ENCODE measurements around the gene IL1RAPL2.
"Not testable (repeated sequence)": the region's sequence is repeated elsewhere in the genome, so short reads cannot be mapped to it uniquely, and the experiment has no call there.

IL1RAPL2 gene

GRCh38 chrX:104647084-104647483 is 81.1 kb downstream of the IL1RAPL2 start:
- H3K9me3 Mint-ChIP-seq, result peaks cover 1% of the 10 kb centered on the region
- no peaks in the 10 kb centered on the region for H3K36me3 Mint-ChIP-seq (ENCODE audit: low read depth)
- H3K27me3 Mint-ChIP-seq, result no peaks in the 10 kb centered on the region
- no peaks in the 10 kb centered on the region for H3K4me1 Mint-ChIP-seq
- no peak overlapping the region for H3K4me3 Mint-ChIP-seq
- ATAC-seq (no peak), DNase-seq (no peak)
- no peak overlapping the region for H3K27ac Mint-ChIP-seq

DNA sequence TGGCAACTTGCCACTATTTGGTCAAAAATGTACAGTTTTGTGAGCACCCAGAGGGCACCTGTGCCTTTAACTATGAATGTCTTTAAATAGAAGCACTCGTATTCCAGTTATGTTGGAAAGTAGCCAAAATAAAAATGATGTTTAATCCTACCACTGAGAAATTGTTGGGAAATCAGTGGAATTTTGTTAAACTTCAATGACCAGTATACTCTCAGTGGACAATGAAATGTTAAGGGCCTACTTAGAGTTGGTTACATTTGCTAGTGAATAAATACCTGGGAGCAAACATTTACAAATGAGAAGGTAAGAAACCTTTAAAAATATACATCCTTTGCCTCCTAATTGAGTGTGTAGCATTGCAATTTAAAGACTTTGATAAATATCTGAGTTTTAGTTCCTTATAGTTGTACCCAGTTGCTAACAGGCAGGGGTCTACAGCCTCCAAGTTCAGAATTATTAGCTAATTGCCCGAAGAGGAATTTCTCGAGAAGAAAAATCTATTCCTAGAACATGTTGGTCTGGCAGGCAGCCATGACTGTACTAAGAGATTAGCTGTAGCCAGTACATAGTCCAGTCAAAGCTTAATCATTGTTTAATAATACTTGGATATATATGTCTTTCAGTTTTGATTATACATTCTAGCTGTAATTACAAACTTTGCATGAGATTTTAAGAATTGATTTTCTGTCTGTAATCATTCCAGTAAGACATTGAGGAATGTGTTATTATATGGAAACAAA is 93.2 kb downstream of the IL1RAPL2 start:
- no peak for ATAC-seq
- H3K4me1 Mint-ChIP-seq, result no peaks in the 10 kb centered on the region
- DNase-seq, result no peak
- no peak overlapping the region for H3K27ac Mint-ChIP-seq
- H3K36me3 Mint-ChIP-seq (ENCODE audit: low read depth), result no peaks in the 10 kb centered on the region
- no peaks in the 10 kb centered on the region for H3K9me3 Mint-ChIP-seq
- no peak overlapping the region for H3K4me3 Mint-ChIP-seq
- peaks cover 3% of the 10 kb centered on the region for H3K27me3 Mint-ChIP-seq

GRCh38 chrX:104660092-104660491 is 94.1 kb downstream of the IL1RAPL2 start:
- Mint-ChIP-seq H3K36me3 (ENCODE audit: low read depth) (no peaks in the 10 kb centered on the region), H3K4me1 (no peaks in the 10 kb centered on the region), H3K4me3 (no peak overlapping the region), H3K27ac (no peak overlapping the region), H3K27me3 (peaks cover 3% of the 10 kb centered on the region), H3K9me3 (no peaks in the 10 kb centered on the region)
- no peak for DNase-seq
- no peak for ATAC-seq

- no peak for ATAC-seq
- DNase-seq, result no peak
- no peaks in the 10 kb centered on the region for H3K4me1 Mint-ChIP-seq
- peaks cover 3% of the 10 kb centered on the region for H3K27me3 Mint-ChIP-seq
- no peaks in the 10 kb centered on the region for H3K36me3 Mint-ChIP-seq (ENCODE audit: low read depth)
- H3K27ac Mint-ChIP-seq, result no peak overlapping the region
- H3K9me3 Mint-ChIP-seq, result no peaks in the 10 kb centered on the region
- no peak overlapping the region for H3K4me3 Mint-ChIP-seq
Measured at GRCh38 chrX:104662694-104663093, 96.7 kb downstream of the IL1RAPL2 start.

GRCh38 chrX:104665691-104666090 is 99.7 kb downstream of the IL1RAPL2 start:
- ATAC-seq (no peak), DNase-seq (no peak)
- peaks cover 3% of the 10 kb centered on the region for H3K27me3 Mint-ChIP-seq
- H3K4me3 Mint-ChIP-seq, result no peak overlapping the region
- no peaks in the 10 kb centered on the region for H3K9me3 Mint-ChIP-seq
- no peak overlapping the region for H3K27ac Mint-ChIP-seq
- H3K4me1 Mint-ChIP-seq, result no peaks in the 10 kb centered on the region
- no peaks in the 10 kb centered on the region for H3K36me3 Mint-ChIP-seq (ENCODE audit: low read depth)

DNA sequence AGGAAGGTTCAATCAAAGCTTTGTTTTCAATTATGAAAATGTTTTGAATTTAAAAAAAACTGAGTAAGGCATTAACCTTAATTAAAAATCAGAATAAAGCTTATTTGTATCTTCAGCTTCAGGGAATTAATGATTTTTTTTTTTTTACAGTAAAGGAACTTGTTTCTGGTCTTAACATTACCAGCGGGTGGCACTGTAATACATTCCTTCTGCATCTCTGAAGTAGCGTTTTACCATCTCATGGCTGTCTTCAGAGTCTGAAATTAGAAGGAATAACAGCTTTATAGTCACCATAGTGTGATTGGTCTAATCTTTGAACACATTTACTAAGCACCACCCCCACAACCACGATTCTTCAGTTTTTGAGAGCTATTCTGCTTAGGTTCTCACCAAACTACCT is 102.6 kb downstream of the IL1RAPL2 start:
- no peak overlapping the region for H3K27ac Mint-ChIP-seq
- DNase-seq (no peak), ATAC-seq (no peak)
- no peaks in the 10 kb centered on the region for H3K36me3 Mint-ChIP-seq (ENCODE audit: low read depth)
- H3K9me3 Mint-ChIP-seq, result no peaks in the 10 kb centered on the region
- no peak overlapping the region for H3K4me3 Mint-ChIP-seq
- no peaks in the 10 kb centered on the region for H3K4me1 Mint-ChIP-seq
- peaks cover 2% of the 10 kb centered on the region for H3K27me3 Mint-ChIP-seq

GRCh38 chrX:104669063-104669462 is 103.1 kb downstream of the IL1RAPL2 start:
- no peak overlapping the region for H3K4me3 Mint-ChIP-seq
- DNase-seq (no peak), ATAC-seq (no peak)
- no peaks in the 10 kb centered on the region for H3K4me1 Mint-ChIP-seq
- H3K9me3 Mint-ChIP-seq, result no peaks in the 10 kb centered on the region
- H3K27ac Mint-ChIP-seq, result no peak overlapping the region
- H3K27me3 Mint-ChIP-seq, result no peaks in the 10 kb centered on the region
- no peaks in the 10 kb centered on the region for H3K36me3 Mint-ChIP-seq (ENCODE audit: low read depth)

GRCh38 chrX:104670051-104670450 is 104.1 kb downstream of the IL1RAPL2 start:
- no peaks in the 10 kb centered on the region for H3K27me3 Mint-ChIP-seq
- H3K36me3 Mint-ChIP-seq (ENCODE audit: low read depth), result no peaks in the 10 kb centered on the region
- no peak overlapping the region for H3K4me3 Mint-ChIP-seq
- no peak overlapping the region for H3K27ac Mint-ChIP-seq
- H3K4me1 Mint-ChIP-seq, result no peaks in the 10 kb centered on the region
- ATAC-seq (no peak), DNase-seq (no peak)
- H3K9me3 Mint-ChIP-seq, result no peaks in the 10 kb centered on the region

- ATAC-seq; H3K9me3 Mint-ChIP-seq; H3K36me3 Mint-ChIP-seq (ENCODE audit: low read depth); H3K27me3 Mint-ChIP-seq; H3K27ac Mint-ChIP-seq; H3K4me1 Mint-ChIP-seq; H3K4me3 Mint-ChIP-seq; DNase-seq: not testable (repeated sequence)
Measured at GRCh38 chrX:104677517-104677916, 111.5 kb downstream of the IL1RAPL2 start.

DNA sequence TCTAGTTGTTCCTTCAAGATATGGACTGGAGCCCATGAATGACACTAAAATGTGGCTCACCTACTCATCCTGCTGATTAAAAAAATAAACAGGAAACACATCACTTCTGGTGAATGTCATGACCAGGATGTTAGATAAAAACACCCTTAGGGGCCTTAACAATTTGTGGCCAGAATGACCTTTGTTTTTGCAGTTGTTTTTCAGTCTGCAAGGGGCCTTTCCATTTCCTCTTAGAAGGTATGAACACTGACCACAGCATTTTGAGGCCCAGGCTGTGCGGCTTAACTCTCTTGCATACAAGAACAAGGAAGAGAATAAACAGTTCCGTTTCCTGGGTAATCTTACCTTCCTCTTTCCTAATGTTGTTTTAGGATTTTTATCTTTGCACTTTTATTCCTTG is 113.2 kb downstream of the IL1RAPL2 start:
- Mint-ChIP-seq H3K9me3 (peaks cover 3% of the 10 kb centered on the region), H3K4me3 (no peak overlapping the region), H3K4me1 (no peaks in the 10 kb centered on the region), H3K27me3 (no peaks in the 10 kb centered on the region), H3K27ac (no peak overlapping the region), H3K36me3 (ENCODE audit: low read depth) (no peaks in the 10 kb centered on the region)
- DNase-seq, result no peak
- ATAC-seq, result no peak

GRCh38 chrX:104681214-104681613 is 115.2 kb downstream of the IL1RAPL2 start:
- H3K9me3 Mint-ChIP-seq, result peaks cover 3% of the 10 kb centered on the region

DNA sequence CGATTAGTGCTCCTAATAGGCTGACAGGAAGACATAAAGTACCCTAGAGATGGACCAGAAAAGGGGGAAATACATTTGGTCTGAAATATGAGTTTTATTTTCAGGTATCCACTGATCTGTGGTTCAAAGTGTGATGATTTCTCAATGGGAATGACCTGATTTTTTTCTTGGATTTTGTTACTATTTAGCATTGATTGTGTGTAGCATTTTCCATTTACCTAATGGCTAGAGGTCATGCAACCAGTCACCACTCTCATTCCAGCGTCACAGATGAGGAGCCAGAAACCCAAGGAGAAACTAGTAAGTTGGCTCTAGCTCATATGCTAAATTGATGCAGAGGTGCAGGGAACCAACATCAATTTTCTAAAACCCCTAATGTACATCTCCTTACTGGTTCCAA is 118.1 kb downstream of the IL1RAPL2 start:
- DNase-seq, result no peak
- Mint-ChIP-seq H3K4me1 (no peaks in the 10 kb centered on the region), H3K4me3 (no peak overlapping the region), H3K27me3 (no peaks in the 10 kb centered on the region), H3K36me3 (ENCODE audit: low read depth) (no peaks in the 10 kb centered on the region), H3K9me3 (no peaks in the 10 kb centered on the region), H3K27ac (no peak overlapping the region)
- no peak for ATAC-seq

More at GRCh38 chrX:104681214-104681613, 115.2 kb downstream of the IL1RAPL2 start:
- Mint-ChIP-seq H3K27ac (no peak overlapping the region), H3K27me3 (no peaks in the 10 kb centered on the region), H3K36me3 (ENCODE audit: low read depth) (no peaks in the 10 kb centered on the region), H3K4me3 (no peak overlapping the region), H3K4me1 (no peaks in the 10 kb centered on the region)
- ATAC-seq, result no peak
- DNase-seq, result no peak

GRCh38 chrX:104695593-104695992 is 129.6 kb downstream of the IL1RAPL2 start:
- Mint-ChIP-seq H3K4me3 (no peak overlapping the region), H3K9me3 (no peaks in the 10 kb centered on the region), H3K4me1 (no peaks in the 10 kb centered on the region), H3K27me3 (peaks cover 3% of the 10 kb centered on the region), H3K36me3 (ENCODE audit: low read depth) (no peaks in the 10 kb centered on the region), H3K27ac (no peak overlapping the region)
- DNase-seq, result no peak
- ATAC-seq, result no peak

- Mint-ChIP-seq H3K4me1 (no peaks in the 10 kb centered on the region), H3K27ac (no peak overlapping the region), H3K9me3 (no peaks in the 10 kb centered on the region), H3K36me3 (ENCODE audit: low read depth) (no peaks in the 10 kb centered on the region), H3K4me3 (no peak overlapping the region), H3K27me3 (peaks cover 3% of the 10 kb centered on the region)
- DNase-seq (no peak), ATAC-seq (no peak)
Measured at GRCh38 chrX:104696667-104697066, 130.7 kb downstream of the IL1RAPL2 start.

GRCh38 chrX:104697294-104697693 is 131.3 kb downstream of the IL1RAPL2 start:
- DNase-seq, result no peak
- no peak overlapping the region for H3K4me3 Mint-ChIP-seq
- no peaks in the 10 kb centered on the region for H3K36me3 Mint-ChIP-seq (ENCODE audit: low read depth)
- no peaks in the 10 kb centered on the region for H3K4me1 Mint-ChIP-seq
- no peak for ATAC-seq
- no peaks in the 10 kb centered on the region for H3K9me3 Mint-ChIP-seq
- H3K27ac Mint-ChIP-seq, result no peak overlapping the region
- H3K27me3 Mint-ChIP-seq, result peaks cover 3% of the 10 kb centered on the region

GRCh38 chrX:104707042-104707441 is 141.0 kb downstream of the IL1RAPL2 start:
- DNase-seq, result no peak
- Mint-ChIP-seq H3K9me3 (no peaks in the 10 kb centered on the region), H3K4me1 (no peaks in the 10 kb centered on the region), H3K27ac (no peak overlapping the region), H3K4me3 (no peak overlapping the region), H3K36me3 (ENCODE audit: low read depth) (no peaks in the 10 kb centered on the region), H3K27me3 (no peaks in the 10 kb centered on the region)
- ATAC-seq, result no peak
